Fibroblast of peridontal ligament (primary cell): ENCODE measurements around the gene CEP170.
"Not testable (repeated sequence)": the region's sequence is repeated elsewhere in the genome, so short reads cannot be mapped to it uniquely, and the experiment has no call there.

ENCODE experiments used
- DNase-seq: peaks from one replicate; pipeline ENCODE4 v3.0.0-alpha.2; 2010; ENCODE audit errors: extremely low read depth

The CEP170 gene

DNA sequence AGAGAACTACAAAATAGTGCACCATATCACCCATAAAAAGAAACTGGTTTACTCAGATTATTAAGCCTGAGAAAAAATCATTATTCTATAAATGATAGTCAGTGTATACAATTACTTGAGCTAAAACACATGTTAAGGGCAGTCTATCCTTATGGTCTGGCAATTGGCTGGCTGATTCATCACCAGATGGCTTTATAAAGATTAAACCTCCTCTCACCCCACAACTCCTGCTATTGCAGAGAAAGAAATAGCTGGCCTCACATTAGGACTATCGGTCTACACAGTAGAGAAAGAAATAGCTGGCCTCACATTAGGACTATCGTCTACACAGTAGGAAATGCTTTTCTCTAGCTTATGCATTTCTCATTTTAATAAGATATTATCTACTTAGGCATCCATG lies 21.2 kb downstream of the CEP170 start:
- peak; percentile 89 for DNase-seq

- DNase-seq: peak; percentile 44
Measured at GRCh38 chr1:243230914-243231313, 24.2 kb downstream of the CEP170 start.

GRCh38 chr1:243229526-243229925 lies 25.6 kb downstream of the CEP170 start:
- no peak for DNase-seq

DNA sequence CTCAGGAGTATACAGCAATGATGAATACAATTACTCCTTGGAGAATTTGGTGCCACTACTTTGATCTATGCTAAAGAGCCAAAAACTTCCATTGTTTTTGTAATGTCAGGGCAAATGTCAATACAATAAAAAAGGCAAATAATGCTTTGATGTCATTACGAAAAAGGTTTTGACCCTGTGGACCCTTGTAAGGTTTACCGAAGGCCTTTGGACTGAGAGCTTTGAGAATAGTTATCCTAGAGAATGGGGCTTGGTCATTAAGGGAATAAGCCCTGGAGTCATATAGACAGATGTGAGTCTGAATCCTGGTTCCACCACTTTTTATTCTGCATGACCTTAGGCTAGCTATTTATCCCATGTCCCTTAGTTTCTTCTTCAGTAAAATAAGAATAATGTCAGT lies 27.5 kb downstream of the CEP170 start:
- DNase-seq: no peak

- no peak for DNase-seq
Measured at GRCh38 chr1:243218059-243218458, 37.0 kb downstream of the CEP170 start.

- peak; percentile 72 for DNase-seq
Measured at GRCh38 chr1:243217349-243217748, 37.7 kb downstream of the CEP170 start.

- peak; percentile 42 for DNase-seq
Measured at GRCh38 chr1:243216741-243217140, 38.3 kb downstream of the CEP170 start.

GRCh38 chr1:243215276-243215875 lies 39.7 kb downstream of the CEP170 start:
- DNase-seq: not testable (repeated sequence)

GRCh38 chr1:243213045-243213787 lies 41.9 kb downstream of the CEP170 start:
- DNase-seq: peak; percentile 81

- DNase-seq: peak; percentile 52
Measured at GRCh38 chr1:243211984-243212383, 43.1 kb downstream of the CEP170 start.

DNA sequence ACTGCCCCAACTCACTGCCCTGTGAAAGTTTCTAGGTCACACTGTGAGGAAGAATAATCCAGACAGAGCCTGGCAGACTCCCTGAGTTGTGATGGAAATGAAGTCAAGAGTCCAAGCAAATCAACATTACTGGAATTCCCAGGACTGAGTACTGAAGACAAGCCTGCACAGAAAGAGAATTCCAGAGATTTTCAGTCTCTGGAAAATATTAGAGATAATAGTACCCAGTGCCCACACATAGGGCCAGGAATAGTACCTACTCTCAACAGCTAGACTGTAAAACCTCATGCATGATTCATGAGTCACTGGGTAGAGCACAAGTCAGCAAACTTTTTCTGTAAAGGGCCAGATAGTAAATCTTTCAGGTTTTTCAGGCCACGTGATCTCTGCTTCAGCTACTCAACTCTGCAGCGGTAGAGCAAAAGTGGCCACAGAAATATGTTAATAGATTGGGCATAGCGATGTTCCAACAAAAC lies 50.0 kb downstream of the CEP170 start:
- DNase-seq: peak; percentile 65

DNA sequence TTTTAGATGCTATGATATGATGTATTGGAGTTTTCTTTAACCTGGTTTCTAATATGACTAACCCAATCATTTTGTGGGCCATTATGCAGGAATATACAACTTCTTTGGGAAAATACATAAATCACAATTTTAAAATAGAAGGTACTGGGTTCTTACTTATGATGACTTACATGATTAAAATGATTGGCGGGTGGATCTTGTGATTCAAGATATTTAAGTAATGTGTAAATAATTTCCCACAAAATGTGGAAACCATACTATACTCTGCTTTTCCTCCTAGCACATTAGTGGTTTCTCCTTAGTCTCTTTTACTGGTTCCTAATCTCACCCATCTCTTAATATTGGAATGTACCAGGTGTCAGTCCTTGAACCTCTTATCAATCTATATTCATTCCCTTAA lies 50.7 kb downstream of the CEP170 start:
- not testable (repeated sequence) for DNase-seq

GRCh38 chr1:243203196-243203595 lies 51.9 kb downstream of the CEP170 start:
- DNase-seq: not testable (repeated sequence)

DNA sequence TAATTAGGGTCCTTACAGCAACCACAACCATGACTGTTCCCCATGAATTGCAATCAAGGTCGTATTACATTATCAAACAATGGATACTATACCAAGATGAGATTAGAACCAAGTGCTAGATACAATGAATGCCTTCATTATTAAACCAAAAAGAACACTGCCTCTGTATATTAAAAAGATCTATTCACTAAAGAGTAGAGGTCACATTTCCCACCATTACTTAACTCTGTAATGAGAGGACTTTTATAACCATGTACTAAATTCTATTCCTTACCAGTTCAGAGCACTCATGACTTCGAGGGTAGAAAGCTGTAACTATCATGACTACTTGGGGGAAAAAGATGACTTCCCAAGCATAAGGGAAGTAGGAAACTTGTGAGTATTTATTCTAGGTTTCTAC lies 53.8 kb downstream of the CEP170 start:
- DNase-seq: not testable (repeated sequence)

- not testable (repeated sequence) for DNase-seq
Measured at GRCh38 chr1:243197524-243197923, 57.6 kb downstream of the CEP170 start.

DNA sequence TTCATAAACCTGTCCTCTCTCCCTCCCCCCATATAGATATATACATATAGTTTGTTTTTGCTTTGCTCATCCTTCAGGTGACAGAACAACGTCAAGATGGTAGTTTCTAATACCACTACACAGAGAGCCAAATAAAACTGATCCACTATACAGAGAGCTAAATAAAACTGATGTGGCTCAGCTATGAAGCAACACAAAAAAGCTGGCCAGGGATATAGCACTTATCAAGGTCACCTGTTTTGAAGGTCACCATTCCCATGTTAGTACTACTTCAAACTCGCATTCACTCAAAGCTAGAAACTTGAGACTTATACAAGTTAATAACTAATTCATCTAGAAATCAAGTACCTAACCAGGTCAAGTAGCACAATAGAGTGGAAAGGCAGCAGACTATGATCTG lies 61.8 kb downstream of the CEP170 start:
- not testable (repeated sequence) for DNase-seq

DNA sequence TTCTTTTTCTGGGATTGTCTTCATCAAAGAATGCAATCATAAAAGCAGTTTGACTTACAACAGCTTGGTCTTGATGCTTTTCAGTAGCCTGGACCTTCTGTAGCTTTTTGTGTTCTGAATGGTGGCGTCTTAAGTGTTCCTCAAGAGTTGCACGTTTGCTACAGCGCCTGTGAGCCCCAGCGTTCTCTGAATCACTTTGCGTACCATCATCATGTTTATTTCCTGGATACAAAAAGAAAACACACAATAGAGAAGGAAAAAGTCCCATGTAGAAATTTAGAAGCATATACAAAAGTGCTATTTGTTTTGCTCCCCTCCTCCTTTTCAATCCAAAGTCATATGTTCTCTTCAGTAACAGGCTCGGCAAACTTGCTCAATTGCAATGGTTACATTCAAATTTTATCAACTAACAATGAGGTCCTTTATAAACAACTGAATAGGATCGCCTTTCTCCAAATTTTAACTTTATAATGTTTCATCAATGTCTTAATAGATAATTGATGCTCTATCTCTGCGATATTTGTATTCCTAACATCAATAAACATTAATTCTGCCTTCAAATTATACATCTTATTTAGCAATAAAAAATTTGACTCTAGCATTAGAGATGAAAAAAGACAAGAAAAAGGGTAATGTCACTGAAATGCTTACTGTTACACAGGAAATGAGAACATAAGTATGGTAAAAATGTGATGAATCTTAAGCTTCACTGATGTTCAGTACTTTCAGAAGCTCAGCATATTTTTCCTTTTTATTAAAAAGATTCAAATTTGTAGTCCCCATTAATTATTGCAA lies 68.7 kb downstream of the CEP170 start:
- not testable (repeated sequence) for DNase-seq

- not testable (repeated sequence) for DNase-seq
Measured at GRCh38 chr1:243184787-243185186, 70.3 kb downstream of the CEP170 start.

DNA sequence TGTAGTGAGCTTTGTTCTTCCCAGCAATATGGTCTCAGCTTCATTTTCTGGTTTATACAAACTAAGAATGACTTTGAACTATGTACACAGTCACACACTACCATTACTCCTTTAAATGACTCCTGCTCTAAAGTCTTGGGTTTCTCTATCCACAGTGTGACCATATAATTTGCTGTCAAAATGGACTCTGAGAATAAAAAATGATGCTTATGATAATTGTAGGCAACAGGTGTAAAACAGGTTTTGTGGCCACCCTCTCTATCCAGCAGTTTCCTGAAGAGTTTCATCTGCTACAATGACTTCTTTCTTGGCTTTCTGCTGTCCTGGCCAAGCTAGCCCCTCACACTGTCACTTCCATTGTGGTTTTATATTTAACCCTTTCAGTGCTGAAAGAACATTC lies 71.4 kb downstream of the CEP170 start:
- DNase-seq: not testable (repeated sequence)

DNA sequence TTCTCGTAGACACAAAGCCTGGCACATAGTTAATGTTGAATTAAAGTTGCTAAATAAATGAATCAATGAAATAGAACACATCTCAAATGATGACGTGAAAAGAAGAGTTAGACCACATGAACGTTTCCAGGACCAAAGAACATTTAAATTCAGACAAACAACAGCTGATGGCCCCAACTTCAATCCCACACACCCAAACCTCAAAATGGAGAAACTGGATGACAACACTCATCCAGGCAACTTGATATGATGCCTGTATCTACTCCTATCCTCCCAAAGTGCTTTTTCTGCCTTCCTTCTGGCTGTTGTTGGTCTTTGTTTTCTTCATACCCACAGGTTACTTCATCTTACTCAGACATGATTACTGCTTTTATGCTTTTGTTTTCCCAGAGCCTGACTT lies 71.9 kb downstream of the CEP170 start:
- DNase-seq: not testable (repeated sequence)

DNA sequence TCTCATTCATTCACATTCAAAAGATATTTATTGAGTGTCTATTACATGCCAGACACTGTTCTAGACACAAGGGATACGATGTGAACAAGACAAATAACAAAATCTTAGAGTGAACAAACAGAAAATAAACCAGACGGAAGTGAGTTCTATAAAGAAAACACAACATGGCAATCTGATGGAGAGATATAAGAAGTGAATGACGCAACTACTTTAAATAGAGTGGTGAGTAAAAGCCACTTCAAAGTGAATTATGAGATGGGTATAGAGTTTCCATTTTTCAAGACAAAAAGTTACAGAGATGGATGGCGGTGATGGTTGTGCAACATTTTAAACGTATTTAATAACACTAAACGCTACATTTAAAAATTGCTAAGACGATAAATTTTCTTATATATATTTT lies 75.4 kb downstream of the CEP170 start:
- peak; percentile 4 for DNase-seq

GRCh38 chr1:243177792-243178191 lies 77.3 kb downstream of the CEP170 start:
- DNase-seq: not testable (repeated sequence)
